GM21619 (cell line): ENCODE data around the gene TRMU.

Experiments used
- ATAC-seq: cut with Tn5 transposase; IDR thresholded peaks from one replicate; pipeline ENCODE4 v1.9.1; 2021; ENCODE audit not compliant: unreplicated experiment

Gene TRMU

GRCh38 chr22:46335201-46336118 is at the start of gene TRMU:
TSS of gene TRMU (plus strand) at chr22:46335714. CDS start at chr22:46335765, 51 bp downstream.
- ATAC-seq, result peak; percentile 70

GRCh38 chr22:46286006-46286405 is 49.5 kb upstream of the TRMU start:
- ATAC-seq, result no peak

GRCh38 chr22:46286941-46287872 is 48.3 kb upstream of the TRMU start:
- ATAC-seq, result no peak

GRCh38 chr22:46287873-46288751 is 47.4 kb upstream of the TRMU start:
- ATAC-seq, result peak; percentile 81

GRCh38 chr22:46288846-46289243 is 46.7 kb upstream of the TRMU start:
- ATAC-seq, result no peak

- no peak for ATAC-seq
These were observed 46.1 kb upstream of the TRMU start for GRCh38 chr22:46289244-46289891.

- no peak for ATAC-seq
These were observed 45.2 kb upstream of the TRMU start for GRCh38 chr22:46290121-46290842.

GRCh38 chr22:46290843-46291785 is 44.4 kb upstream of the TRMU start:
- no peak for ATAC-seq

- ATAC-seq, result no peak
These were observed 43.3 kb upstream of the TRMU start for GRCh38 chr22:46292173-46292572.

- no peak for ATAC-seq
These were observed 42.8 kb upstream of the TRMU start for GRCh38 chr22:46292732-46293131.

GRCh38 chr22:46293577-46294260 is 41.8 kb upstream of the TRMU start:
- ATAC-seq, result no peak

GRCh38 chr22:46294784-46295183 is 40.7 kb upstream of the TRMU start:
- no peak for ATAC-seq

GRCh38 chr22:46295277-46295971 is 40.1 kb upstream of the TRMU start:
- ATAC-seq, result no peak

GRCh38 chr22:46296257-46297150 is 39.0 kb upstream of the TRMU start, which contains the start of gene GTSE1:
TSS of gene GTSE1 (plus strand) at chr22:46296870. CDS start at chr22:46297401, 531 bp downstream.
- peak; percentile 85 for ATAC-seq

GRCh38 chr22:46297151-46297812 is 38.2 kb upstream of the TRMU start:
- ATAC-seq, result peak; percentile 17

- no peak for ATAC-seq
These were observed 36.4 kb upstream of the TRMU start for GRCh38 chr22:46299101-46299500.
